Measurements from ENCODE around the gene FLNC.

FLNC gene

GRCh38 chr7:128827248-128827958 lies 2.8 kb upstream of the FLNC start:
- peak; percentile 54 for DNase-seq (ENCODE audit: low read depth)
- H3K4me3 ChIP-seq (replicated peaks; ENCODE audit: low read depth, low read length) = no peak overlapping the region
- no peak for TF ChIP-seq CTCF (IDR thresholded peaks at IDR 0.05; ENCODE audit: low read length, missing control alignments)

- DNase-seq (ENCODE audit: low read depth) = peak; percentile 74
- no peak overlapping the region for H3K4me3 ChIP-seq (replicated peaks; ENCODE audit: low read depth, low read length)
- no peak for TF ChIP-seq CTCF (IDR thresholded peaks at IDR 0.05; ENCODE audit: low read length, missing control alignments)
Observed at GRCh38 chr7:128827971-128828711, 2.1 kb upstream of the FLNC start.

GRCh38 chr7:128829391-128830166 lies 627 bp upstream of the FLNC start:
- peak; percentile 40 for DNase-seq (ENCODE audit: low read depth)
- TF ChIP-seq CTCF (IDR thresholded peaks at IDR 0.05; ENCODE audit: low read length, missing control alignments) = no peak
- H3K4me3 ChIP-seq (replicated peaks; ENCODE audit: low read depth, low read length) = peak overlapping the region; percentile 43

- peak overlapping the region; percentile 74 for H3K4me3 ChIP-seq (replicated peaks; ENCODE audit: low read depth, low read length)
- no peak for TF ChIP-seq CTCF (IDR thresholded peaks at IDR 0.05; ENCODE audit: low read length, missing control alignments)
- peak; percentile 71 for DNase-seq (ENCODE audit: low read depth)
Observed at GRCh38 chr7:128831178-128831993, 1.2 kb downstream of the FLNC start.

GRCh38 chr7:128831994-128832879 lies 2.0 kb downstream of the FLNC start:
- H3K4me3 ChIP-seq (replicated peaks; ENCODE audit: low read depth, low read length) = peak overlapping the region; percentile 74
- peak; percentile 64 for DNase-seq (ENCODE audit: low read depth)
- TF ChIP-seq CTCF (IDR thresholded peaks at IDR 0.05; ENCODE audit: low read length, missing control alignments) = no peak

- peak overlapping the region; percentile 74 for H3K4me3 ChIP-seq (replicated peaks; ENCODE audit: low read depth, low read length)
- no peak for DNase-seq (ENCODE audit: low read depth)
- TF ChIP-seq CTCF (IDR thresholded peaks at IDR 0.05; ENCODE audit: low read length, missing control alignments) = no peak
Observed at GRCh38 chr7:128832880-128833147, 2.6 kb downstream of the FLNC start.
